Ectodermal cell (in vitro differentiated cells): Measurements from ENCODE around the gene ZCCHC10.
A peak's percentile ranks its signal among the peaks of the same experiment; 100 is the strongest.
"Not testable (repeated sequence)": the region's sequence is repeated elsewhere in the genome, so short reads cannot be mapped to it uniquely, and the experiment has no call there.

Experiments
- H3K27ac ChIP-seq: 2 replicates; pipeline ENCODE4 v1.7.0; 2013; ENCODE audit warnings: mild to moderate bottlenecking, low read depth, low read length; ENCODE audit not compliant: insufficient read depth, poor library complexity, severe bottlenecking
- H3K27me3 ChIP-seq: 2 replicates; pipeline ENCODE4 v1.7.0; 2013; ENCODE audit warnings: mild to moderate bottlenecking, low read length; ENCODE audit not compliant: insufficient read depth, control insufficient read depth, poor library complexity, severe bottlenecking
- H3K36me3 ChIP-seq: one replicate; pipeline ENCODE4 v1.7.0; 2013; ENCODE audit warnings: low read length; ENCODE audit not compliant: control insufficient read depth, insufficient read depth
- H3K4me1 ChIP-seq: one replicate; pipeline ENCODE4 v1.7.0; 2013; ENCODE audit warnings: low read length; ENCODE audit not compliant: control insufficient read depth, insufficient read depth
- H3K4me3 ChIP-seq: 2 replicates; pipeline ENCODE4 v1.7.0; 2013; ENCODE audit warnings: low read depth, low read length, control low read depth; ENCODE audit not compliant: insufficient read depth
- H3K9me3 ChIP-seq: 2 replicates; pipeline ENCODE4 v1.7.0; 2013; ENCODE audit warnings: mild to moderate bottlenecking, low read length, moderate library complexity; ENCODE audit not compliant: control insufficient read depth
- WGBS, 2 experiments: methylation state at CpG; one replicate each; pipeline ENCODE4 v1.1.7; 2013; ENCODE audit warnings: missing lambda C conversion rate in 2 of 2; 5-methylcytosine and 5-hydroxymethylcytosine counted together

The ZCCHC10 gene

GRCh38 chr5:132961887-132962286, 64.5 kb downstream of the ZCCHC10 start:
- Histone ChIP-seq H3K36me3 (peaks cover 3% of the 10 kb centered on the region), H3K9me3 (no peaks in the 10 kb centered on the region), H3K4me1 (no peaks in the 10 kb centered on the region), H3K4me3 (peak overlapping the region; percentile 90), H3K27ac (peak overlapping the region; percentile 90), H3K27me3 (no peaks in the 10 kb centered on the region)
- 41 to 52% methylated on average over 5 of the region's 5 CpGs for WGBS, 2 experiments

GRCh38 chr5:132961123-132961815, 65.1 kb downstream of the ZCCHC10 start:
- H3K36me3 ChIP-seq, H3K9me3 ChIP-seq, H3K4me1 ChIP-seq, H3K27ac ChIP-seq, H3K27me3 ChIP-seq: not testable (repeated sequence)
- H3K4me3 ChIP-seq: peak overlapping the region; percentile 90
- WGBS, 2 experiments: 93 to 94% methylated on average over 11 of the region's 11 CpGs

GRCh38 chr5:132956166-132956799, 70.1 kb downstream of the ZCCHC10 start:
- H3K4me3 ChIP-seq, H3K36me3 ChIP-seq, H3K27ac ChIP-seq, H3K4me1 ChIP-seq, H3K27me3 ChIP-seq, H3K9me3 ChIP-seq: not testable (repeated sequence)
- 91 to 96% methylated on average over 5 to 6 of the region's 6 CpGs for WGBS, 2 experiments

- Histone ChIP-seq H3K36me3 (peaks cover 4% of the 10 kb centered on the region), H3K27ac (no peak overlapping the region)
These were observed 72.6 kb downstream of the ZCCHC10 start for GRCh38 chr5:132953710-132954109.

DNA sequence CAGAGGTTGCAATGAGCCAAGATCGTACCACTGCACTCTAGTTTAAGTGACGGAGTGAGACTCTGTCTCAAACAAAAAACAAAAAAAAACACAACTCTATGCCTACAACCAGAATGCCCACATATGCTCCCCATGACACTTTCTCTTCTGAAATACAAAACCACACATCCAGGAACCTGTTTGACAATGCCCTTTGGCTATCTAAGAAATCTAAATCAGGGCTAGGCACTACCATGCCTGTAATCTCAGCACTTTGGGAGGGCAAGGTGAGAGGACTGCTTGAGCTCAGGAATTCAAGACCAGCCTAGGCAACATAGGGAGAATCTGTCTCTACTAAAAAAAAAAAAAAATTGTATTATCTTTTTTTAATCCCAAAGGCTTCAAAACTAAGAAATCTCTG, 73.5 kb downstream of the ZCCHC10 start:
- no peaks in the 10 kb centered on the region for H3K27me3 ChIP-seq
- 94 to 95% methylated on average over 2 of the region's 2 CpGs for WGBS, 2 experiments
- no peak overlapping the region for H3K27ac ChIP-seq
- H3K9me3 ChIP-seq: no peaks in the 10 kb centered on the region
- H3K4me1 ChIP-seq: no peaks in the 10 kb centered on the region
- peaks cover 4% of the 10 kb centered on the region for H3K36me3 ChIP-seq
- H3K4me3 ChIP-seq: no peak overlapping the region

More at GRCh38 chr5:132953710-132954109, 72.6 kb downstream of the ZCCHC10 start:
- no peak overlapping the region for H3K4me3 ChIP-seq
- WGBS, 2 experiments: 85 to 89% methylated on average over 6 of the region's 6 CpGs
- H3K4me1 ChIP-seq: no peaks in the 10 kb centered on the region
- H3K27me3 ChIP-seq: no peaks in the 10 kb centered on the region
- H3K9me3 ChIP-seq: no peaks in the 10 kb centered on the region

DNA sequence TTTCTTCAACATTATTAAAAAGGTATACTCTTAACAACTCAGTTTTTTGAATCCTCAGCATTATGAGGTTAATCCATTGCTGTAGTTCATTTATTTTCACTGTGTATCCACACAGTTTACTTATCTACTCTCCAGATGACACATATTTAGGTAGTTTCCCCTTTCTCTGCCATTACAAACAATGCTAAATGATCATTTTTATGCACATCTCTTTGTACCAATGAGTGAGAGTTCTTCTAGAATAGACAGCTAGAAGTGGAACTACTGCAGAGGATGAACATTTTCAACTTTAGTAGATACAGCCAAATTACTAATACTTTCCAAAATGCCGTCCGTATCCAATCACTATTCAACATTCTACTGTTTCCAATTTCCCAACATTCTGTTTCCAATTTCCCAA, 74.5 kb downstream of the ZCCHC10 start:
- H3K36me3 ChIP-seq: peaks cover 4% of the 10 kb centered on the region
- H3K27ac ChIP-seq: no peak overlapping the region
- H3K27me3 ChIP-seq: no peaks in the 10 kb centered on the region
- WGBS, 2 experiments: 91 to 98% methylated on average over 2 of the region's 2 CpGs
- H3K9me3 ChIP-seq: no peaks in the 10 kb centered on the region
- H3K4me1 ChIP-seq: no peaks in the 10 kb centered on the region
- no peak overlapping the region for H3K4me3 ChIP-seq

DNA sequence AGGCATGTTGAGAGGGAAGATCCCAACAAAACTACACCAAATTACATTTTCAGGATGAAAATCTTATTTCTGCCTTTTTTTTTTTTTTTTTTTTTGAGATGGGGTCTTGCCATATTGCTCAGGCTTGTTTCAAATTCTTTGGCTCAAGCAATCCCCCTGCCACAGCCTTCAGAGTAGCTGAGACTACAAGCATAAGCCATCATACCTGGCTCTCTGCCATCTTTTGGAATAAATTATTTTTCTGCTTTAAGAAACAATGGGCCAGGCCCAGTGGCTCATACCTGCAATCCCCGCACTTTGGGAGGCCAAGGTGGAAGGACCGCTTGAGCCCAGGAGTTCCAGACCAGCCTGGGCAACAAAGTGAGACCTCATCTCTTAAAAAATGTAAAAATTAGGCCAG, 77.2 kb downstream of the ZCCHC10 start:
- Histone ChIP-seq H3K9me3 (no peaks in the 10 kb centered on the region), H3K4me1 (no peaks in the 10 kb centered on the region), H3K4me3 (no peak overlapping the region), H3K36me3 (no peaks in the 10 kb centered on the region), H3K27ac (no peak overlapping the region), H3K27me3 (no peaks in the 10 kb centered on the region)
- WGBS, 2 experiments: 94 to 96% methylated on average over 2 of the region's 2 CpGs

- no peaks in the 10 kb centered on the region for H3K36me3 ChIP-seq
- 85 to 90% methylated on average over 2 of the region's 2 CpGs for WGBS, 2 experiments
- no peak overlapping the region for H3K4me3 ChIP-seq
- no peaks in the 10 kb centered on the region for H3K9me3 ChIP-seq
- H3K27ac ChIP-seq: no peak overlapping the region
- H3K4me1 ChIP-seq: no peaks in the 10 kb centered on the region
- H3K27me3 ChIP-seq: no peaks in the 10 kb centered on the region
These were observed 78.7 kb downstream of the ZCCHC10 start for GRCh38 chr5:132947671-132948070.
